NCI-H446 (cell line): ENCODE data around the gene HDAC4.

Source experiments
- DNase-seq, 2 experiments: peaks; one replicate each; lab custom pipeline; 2025; lab: John Stamatoyannopoulos, UW

Gene HDAC4

DNA sequence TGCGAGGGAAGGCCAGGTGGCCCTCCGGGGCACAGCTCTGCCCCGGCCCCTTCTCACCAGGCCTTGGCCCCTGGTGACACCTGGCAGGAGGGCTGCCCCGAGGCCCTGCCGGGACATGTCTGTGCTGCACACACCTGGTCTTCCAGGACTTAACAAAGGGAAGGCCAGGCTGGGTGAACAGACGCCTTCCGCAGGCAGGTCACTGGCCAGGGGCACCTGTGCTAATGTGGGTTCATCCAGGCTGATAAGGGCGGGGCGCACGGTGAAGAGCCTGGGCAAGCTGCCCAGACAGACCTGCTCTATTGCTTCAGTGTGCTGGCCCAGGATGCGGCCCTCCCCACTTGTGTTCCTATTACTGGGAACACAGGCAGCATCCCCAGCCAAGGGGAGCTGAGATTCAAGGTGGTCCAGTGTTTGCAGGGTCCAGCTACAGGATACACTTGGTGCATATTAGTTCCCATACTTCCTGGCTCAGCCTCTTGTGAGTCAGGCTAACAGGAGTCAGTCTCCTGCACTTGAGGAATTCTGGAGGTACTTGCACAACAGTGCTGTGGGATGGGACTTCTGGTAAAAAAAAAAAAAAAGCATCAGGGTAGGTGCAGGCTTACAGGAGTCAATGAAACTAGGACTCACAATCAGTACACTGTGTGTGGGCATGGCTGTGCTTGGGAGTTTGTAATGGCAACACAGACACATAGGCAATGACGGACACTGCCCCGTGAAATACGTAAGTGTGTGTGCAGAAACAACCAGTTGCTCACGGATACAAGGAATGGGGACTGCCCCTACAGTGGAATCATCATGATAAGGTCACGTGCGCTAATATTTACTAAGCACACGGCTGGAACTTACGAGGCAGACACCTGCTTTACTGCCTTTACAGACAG is 291.5 kb downstream of the HDAC4 start:
- DNase-seq: no peak

DNA sequence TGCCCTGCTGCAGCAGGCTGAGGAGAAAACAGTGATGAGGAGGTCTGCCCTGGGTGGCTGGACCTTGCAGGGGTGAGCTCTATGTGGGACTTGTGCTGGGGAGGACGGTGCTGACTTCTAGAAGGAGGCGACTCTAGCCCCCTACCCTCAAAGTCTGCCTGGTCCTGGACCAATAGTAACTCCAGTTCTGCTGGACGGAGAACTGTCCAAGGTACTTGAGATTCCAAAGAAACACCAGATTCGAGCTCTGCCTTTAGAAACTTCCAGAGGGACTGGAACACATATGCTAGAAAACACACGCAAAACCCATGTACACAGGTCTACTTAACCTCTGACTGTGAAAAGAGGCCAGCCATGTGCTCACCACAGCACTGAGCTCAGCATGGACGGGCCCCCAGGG is 292.4 kb downstream of the HDAC4 start:
- DNase-seq: no peak

DNA sequence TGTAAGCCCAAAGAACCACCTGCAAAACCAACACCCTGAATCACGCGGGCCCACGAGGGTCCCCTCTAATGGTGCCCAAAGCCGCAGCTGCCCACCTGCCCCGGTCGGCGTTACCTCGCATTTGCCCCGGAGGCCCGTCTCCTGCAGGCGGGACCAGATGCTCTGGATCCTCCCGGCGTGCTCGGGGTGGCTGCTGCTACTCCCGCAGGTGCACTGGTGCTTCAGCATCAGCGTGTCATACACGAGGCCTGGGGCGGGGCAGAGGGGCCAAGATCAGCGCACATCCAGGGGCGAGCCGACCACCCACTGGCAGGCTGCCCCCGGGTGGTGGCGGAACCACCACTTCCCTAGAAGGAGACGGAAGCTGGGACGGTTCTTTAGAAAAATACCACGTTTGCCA is 292.9 kb downstream of the HDAC4 start:
- DNase-seq: no peak

DNA sequence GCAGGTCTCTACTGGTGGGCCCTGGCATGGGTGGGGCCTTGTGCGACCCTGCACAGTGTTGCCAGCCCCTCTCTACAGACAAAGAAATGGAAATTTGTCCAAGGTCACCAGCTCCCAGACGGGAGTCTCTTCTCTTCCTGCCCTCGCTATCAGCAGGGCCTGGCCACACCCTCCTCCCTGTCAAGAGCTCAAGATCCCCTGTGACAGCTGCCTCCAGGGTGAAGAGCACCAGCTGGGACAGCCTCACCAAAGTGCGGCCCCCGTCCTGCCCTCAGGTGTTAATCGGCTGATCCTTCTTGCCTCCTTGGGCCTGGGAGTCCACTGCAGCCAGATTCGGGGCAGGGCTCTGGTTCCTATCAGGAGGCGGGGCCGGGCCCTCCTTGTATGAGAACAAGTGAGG is 293.9 kb downstream of the HDAC4 start:
- no peak for DNase-seq

DNA sequence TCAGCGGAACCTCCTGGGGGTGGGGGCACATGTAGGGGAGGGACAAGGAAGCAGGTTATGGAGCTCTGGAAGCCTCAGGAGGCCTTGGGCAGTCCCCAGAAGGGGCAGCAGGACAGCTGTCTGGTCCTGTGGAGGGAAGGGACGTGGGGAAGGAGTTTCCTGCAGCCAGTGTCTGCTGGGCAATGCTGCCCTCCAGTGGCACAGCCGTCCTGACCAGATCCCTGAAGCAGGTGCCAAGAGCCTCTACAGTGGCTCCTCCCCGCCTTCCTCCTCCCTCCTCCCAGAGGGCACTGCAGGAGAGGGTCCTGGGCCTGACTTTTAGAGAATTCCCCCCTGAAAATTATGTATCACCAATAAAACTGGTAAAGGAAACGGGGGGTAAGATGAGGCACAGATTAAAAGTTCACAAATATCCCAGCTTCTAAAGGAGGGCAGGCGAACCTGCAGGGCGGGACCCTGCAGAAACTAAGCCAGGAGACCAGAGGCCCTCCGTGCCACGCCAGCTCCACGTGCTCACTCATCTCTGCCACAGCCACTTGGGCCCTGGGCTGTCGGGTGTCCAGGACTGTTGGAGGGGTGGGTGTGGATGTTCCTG is 294.4 kb downstream of the HDAC4 start:
- peak; percentile 24 to 56 for DNase-seq

DNA sequence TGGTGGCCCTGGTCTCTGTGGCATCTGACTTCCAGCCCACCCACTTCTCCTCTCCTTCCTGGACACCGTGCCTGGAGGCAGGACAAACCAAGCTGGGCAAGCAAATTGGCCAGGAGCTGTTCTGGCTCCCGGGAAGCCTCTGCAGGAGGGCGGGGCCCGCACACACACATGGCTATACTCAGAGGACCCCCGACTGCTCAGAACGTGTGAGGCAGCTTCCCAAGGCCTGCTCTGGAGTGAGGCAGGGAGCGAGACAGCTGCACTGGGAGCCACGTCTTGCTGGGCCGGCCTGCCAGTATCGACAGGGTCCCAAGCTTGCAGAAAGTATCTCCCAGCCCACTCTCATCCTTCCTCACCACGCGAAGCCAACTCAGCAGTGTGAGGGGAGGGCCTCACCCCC is 295.6 kb downstream of the HDAC4 start:
- no peak for DNase-seq

DNA sequence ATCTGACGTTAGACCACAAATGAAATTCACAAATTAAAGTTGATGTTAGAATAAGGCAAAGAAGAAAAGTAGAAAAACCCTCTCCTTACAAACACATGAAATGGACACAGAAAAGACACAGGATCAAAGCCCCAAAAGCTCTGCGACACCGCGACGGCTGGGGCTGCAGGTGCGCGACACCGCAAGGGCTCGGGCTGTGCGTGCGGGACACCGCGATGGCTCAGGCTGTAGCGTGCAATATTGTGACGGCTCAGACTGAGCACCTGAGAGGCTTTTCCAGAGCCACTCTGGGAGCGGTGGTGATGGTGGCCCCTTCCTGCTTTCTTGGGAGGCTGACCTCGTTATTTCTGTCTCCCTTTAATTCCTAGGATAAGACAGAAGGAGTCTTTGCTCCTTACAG is 296.0 kb downstream of the HDAC4 start:
- no peak for DNase-seq

DNA sequence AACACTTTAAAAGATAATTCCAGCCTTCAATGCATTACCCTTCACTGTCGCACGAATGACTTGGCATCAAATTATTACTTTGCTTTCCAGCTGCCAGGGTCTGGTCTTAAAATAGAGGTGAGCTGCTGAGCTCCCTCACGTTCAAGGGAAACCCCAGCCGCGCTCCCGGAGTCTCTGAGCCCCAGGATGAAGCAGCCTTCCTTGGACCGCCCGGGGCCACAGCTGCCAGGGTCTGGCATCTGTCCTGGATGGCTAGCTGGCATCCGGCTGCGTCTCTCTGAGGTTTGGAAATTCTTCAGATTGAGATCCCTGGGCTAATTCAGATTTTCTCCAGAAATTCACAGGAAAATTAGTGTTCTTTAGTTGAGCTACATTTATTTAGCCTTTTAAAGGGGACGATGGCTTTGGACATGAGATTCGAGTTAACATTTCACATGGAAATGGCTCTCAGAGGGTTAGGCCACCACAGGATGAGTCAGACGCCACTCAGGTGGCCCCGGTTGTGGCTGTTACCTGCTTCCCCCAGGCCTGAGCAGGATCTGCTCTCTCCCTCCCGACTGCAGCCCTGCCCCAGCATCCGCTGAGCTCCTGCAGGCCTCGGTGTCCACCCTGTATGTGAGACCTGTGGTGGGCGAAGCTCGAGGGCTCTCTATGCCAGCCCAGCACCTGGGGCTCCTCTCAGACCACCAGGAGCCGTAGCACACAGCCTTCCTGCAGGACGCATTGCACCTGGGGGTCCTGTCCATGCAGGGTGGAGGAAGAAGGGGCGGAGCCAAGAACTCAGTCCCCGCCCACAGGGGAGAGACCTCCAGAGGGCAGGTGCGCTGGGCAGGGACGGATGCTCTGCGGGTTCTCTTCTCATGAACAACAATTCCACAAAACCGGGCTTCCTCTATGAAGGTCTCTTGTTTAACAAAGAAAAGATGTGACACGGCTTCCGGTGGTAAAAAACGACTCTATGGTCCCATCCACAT is 297.4 kb downstream of the HDAC4 start:
- DNase-seq: no peak

DNA sequence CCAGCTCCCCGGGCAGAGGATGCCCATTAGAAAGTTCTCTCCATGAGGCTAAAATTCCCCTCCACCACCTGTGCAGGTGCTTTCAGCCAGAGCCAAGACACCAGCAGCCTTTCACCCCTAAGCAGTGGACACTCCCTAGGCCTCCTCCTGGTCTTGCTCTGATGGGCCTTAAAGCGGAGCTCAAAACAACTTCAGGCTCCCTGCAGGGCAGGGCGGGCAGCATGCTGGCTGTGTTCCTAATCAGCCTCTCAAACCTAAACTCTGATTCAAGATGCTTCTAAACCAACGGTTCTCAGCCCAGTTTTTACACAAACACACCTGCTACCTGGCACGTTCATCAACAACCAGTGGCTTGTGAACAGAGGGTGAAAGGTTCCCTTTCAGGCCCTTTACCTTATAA is 298.6 kb downstream of the HDAC4 start:
- no peak for DNase-seq

DNA sequence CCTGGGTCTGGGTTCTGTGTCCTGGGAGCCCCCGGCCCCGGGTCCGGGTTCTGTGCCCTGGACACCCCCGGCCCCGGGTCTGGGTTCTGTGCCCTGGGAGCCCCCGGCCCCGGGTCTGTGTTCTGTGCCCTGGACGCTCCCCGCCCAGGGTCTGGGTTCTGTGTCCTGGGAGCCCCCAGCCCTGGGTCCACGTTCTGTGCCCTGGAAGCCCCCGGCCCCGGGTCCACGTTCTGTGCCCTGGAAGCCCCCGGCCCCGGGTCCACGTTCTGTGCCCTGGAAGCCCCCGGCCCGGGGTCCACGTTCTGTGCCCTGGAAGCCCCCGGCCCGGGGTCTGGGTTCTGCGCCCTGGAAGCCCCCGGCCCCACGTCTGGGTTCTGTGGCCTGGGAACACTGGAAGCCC is 299.0 kb downstream of the HDAC4 start:
- DNase-seq: no peak

DNA sequence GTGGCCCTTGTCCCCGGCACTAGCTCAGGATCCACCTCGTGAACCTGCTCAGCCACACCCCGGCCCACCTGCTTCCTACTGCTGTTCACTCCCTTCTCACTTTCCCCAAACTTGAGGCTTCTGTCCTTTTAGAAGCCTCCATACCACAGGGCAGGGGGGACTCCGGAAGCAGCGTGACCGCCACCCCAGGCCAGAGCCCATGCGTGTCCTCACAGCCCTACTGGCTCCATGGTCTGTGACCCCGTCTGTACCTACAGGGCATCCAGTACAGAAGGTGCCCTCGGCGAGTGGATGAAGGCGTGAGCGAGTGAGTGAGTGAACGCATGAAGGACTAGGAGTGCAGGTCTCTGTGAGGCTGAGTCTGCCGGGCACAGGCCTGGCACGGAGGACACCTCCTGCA is 299.7 kb downstream of the HDAC4 start:
- DNase-seq: no peak

DNA sequence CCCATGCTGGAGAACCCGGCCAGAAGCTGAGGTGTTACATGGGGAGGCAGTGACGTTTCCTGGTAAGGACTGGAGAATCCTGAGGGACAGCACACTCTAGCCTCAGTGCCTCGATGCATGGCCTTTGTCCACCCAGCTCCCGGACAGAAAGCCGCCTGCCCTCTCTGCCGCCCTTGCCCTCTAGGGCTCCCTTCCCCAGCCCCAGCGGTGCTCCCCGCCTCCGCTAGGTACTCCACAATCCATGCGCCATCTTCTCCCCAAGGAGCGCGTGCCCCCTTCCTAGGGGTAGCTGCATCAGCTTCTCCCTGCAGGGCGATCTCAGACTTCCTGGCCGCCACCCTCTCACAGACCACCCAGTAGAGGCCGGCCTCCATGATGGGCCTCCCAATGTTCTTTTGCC is 301.3 kb downstream of the HDAC4 start:
- no peak for DNase-seq

DNA sequence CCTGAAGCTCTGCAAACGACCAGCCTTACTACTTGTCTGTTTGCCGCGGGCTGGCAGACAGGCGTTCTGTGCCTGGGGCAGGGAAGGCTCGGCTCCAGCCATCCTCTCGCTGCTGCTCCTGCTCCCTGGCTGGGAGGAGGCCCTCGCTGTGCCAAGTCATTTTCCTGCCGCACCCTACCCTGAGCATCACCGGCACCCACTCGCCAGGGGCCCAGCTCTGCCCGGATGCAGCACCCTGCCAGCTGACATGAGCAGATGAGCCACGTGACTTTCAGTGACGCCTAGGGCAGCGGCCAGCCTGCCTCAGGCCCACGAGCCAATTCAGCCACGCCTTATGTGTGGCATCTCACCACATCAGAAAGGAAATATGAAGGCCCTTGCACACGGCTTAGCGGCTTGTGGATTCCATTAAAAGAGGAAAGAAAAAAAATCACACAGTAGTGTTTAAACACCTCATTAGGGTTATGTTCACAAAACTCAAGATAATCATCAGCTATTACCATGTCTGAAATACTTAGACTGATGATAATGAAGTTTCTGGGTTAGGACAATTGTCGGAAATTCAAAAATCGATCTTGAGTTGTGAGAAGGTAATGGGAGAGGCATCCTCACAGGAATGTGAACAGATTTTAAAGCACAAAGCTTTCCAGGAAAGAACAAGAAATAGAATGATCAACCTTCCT is 302.4 kb downstream of the HDAC4 start:
- DNase-seq: no peak

DNA sequence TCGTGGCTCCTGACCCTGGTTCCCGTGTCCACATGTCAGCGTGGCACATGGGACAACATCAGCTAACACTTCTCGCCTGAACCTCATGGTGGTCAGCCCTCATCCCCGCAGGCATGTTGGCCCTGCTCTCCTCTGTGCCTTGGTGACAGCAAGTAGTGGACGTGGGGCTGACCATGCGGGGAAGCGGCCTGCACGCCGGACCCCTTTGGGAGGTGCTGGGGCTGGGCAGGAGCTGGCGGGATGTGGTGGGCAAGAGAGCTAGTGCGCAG is 303.5 kb downstream of the HDAC4 start:
- no peak for DNase-seq

DNA sequence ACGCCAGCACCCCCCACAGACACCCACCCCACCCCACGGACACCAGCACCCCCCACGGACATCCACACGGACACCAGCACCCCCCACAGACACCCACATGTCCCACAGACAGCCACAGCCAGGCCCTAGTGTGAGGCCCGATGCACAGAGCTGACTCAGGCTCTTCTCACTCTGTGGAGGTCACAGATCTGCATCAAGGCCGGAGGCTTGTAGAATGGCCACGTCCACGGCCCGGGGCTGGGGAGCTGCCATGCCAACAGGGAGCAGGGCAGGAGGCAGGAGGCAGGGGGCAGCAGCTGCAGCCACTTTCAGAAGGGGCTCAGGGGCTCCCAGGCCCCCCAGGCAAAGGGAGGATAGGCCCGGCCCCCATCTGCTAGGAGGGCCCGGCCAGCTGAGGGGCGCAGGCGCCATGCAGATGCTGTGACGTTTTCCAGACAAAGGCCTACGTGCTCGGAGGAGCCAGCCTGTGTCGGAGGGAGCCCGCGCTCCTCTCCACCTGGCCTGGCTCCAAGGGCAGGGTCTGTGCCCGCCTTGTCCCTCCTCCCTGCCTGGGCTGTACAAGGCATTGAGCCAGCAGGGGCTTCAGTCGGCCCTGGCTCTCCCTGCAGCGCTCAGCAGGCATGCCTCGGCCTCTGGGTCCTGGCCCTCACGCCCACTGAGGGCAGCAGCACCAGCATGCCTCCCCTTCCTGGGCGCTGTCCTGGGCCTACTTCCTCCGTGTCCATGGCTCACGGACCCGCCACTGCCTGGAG is 304.0 kb downstream of the HDAC4 start:
- DNase-seq: no peak

DNA sequence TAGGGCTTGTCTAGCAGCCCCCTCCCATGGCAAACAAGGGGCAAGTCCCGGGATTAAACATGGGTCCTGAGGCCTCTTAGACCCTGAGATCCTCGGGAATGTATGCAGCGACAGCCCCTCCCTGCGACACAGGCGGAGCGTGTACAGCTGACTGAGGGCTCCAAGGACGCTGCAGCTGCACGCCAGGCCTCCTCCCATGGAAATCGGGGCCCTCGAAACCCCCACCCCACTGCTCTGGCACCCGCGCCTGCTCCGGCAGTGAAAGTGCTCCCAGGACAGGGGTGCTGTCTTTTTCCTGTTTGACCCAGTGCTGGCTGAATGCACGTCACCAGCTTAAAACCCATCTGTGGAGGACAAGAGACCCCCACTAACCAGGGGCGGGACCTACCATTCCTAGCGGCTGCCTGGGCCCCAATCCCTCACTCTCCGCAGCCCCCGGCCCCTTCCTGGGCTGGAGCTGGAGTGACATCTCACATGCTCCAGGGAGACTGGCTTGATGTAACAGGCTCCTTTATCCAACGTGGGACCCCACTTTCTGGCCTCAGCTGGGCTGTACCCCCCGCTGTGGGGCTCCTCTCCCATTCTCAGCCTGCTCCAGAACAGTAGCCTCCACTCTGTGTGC is 305.2 kb downstream of the HDAC4 start:
- DNase-seq: no peak

DNA sequence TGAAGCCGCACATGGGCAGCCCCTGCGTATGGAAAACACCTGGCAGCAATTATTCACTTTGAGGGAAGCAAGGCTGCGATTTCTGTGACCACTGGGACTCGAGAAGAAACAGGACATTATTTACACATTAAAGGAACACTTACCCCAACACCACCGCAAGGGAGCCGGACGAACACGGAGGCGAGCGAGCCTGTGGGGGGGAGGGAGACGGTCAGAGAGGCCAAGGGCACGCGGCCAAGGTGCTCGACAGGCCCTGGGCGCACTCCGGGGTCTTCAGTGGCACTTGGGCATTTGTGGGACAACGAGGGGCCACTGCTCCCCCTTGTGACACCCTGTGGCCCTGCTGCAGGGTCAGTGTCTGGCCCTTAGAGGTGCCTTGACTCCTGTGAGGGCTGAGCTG is 306.0 kb downstream of the HDAC4 start:
- no peak for DNase-seq

DNA sequence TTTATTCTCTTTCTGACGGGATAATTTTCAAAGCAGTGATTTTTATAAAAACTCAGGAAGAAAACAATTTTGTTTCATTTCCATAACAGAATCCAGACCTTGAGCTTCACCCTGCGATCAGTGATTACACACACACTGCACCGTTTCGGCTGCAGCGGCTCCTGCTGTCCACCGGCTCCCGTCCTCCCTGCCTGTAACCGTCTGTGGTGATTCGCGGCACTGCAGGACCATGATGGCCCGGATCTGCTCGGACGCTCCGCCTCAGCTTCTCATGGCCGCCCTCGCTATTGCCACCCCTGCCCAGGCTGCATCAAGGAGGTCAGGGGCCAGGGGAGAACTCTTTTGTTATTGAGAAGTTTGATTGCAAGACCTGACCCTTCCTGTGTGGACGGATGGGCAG is 306.9 kb downstream of the HDAC4 start:
- DNase-seq: no peak

DNA sequence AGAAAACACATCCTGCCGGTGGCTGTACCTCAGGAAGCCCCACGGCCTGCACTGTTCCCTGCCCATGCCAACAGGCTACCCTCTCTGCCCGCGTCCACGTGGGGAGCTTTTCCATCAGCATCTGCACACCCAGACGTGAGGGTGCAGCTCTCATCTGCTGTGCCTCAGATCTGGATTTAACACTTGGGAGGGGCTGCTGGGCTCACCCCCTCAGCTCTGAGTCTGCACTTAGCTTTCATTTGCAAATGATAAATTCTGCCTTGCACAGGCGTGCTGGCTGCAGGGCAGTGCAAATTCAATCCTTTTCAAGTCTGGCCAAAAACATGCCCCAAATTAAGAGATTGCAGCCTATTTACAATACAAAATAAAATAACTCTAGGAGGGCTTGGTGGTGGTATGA is 307.3 kb downstream of the HDAC4 start:
- no peak for DNase-seq

DNA sequence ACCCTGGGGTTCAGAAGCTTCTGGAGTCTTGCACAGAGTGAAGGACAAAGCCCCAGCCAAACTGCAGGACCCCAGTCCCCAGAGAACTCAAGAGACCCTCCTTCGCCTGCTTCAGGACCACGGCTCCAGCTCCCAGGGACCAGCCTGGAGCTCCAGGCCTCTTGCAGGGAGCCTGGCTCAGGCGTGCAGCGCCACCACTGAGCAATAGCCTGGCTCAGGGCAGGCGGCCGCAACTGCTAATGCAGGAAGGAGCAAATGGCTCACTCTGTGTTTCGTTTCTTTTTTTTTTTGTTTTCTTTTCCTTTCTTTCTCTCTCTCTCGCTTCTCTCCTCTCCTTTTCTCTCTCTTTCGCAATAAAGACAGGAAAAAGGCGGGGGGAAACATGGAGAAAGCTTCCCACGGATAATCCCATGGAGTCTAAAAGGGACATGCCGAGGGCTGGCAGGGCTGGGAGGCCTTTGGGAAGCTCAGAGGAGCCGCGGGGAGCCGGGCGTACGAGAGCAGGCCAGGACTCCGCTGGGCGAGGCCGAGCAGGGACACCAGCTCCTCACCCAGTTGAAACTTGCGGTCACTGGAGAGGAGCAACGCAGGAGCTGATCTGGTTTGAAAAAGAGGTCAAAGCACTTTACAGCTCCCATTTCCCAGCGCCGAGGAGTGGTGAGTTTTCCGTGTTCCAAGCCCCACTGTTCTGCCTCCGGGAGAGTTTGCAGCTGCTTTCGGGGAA is 308.1 kb downstream of the HDAC4 start:
- no peak for DNase-seq
